NAMALWA (cell line): ENCODE results near the gene PSAT1.
A peak's percentile ranks its signal among the peaks of the same experiment; 100 is the strongest.

Source experiments
- DNase-seq: peaks from one replicate; pipeline ENCODE4 v3.0.0-alpha.2; 2015; ENCODE audit warnings: low spot score

PSAT1 gene

DNA sequence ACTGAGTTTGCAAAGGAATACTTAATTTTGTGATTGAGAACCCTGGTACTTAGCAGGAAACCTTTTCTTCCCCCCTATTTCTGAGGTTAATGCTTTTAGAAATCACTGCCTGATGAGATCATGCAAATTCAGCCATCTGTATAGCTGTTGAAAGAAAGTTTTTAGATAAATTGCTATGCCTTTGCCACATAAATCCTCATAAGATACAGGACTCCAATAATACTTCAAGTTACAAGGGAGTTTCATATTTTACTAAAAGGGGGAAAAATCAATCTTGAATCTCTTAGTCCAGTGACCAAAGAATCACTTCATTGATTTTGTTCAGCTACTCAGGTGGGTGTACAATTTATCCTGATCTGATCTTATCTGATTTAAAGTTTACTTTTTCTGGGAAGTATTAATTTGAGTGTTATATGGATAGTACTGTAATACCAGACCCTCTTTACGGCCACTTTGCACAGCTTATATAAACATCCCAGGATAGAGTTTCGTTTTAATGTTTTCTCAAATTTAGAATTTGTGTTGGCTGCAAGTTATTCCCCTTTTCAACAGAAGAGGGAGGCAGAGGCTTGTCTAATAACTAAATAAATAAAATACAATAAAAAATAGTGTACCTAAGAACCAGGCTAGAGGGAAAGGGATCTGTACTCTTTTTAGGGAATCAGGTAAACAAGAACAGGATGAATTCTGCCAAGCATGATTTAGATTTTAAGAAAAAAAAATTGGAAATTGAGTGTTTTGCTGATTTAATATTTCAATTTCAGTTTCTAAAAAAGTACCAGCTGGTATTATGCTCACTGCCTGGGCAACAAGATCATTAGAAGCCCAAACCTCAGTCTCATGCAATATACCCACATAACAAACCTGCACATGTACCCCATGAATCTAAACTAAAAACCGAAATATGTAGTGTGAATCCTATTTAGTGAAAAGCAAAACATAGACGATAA is 69.1 kb downstream of the PSAT1 start:
- peak; percentile 39 for DNase-seq

DNA sequence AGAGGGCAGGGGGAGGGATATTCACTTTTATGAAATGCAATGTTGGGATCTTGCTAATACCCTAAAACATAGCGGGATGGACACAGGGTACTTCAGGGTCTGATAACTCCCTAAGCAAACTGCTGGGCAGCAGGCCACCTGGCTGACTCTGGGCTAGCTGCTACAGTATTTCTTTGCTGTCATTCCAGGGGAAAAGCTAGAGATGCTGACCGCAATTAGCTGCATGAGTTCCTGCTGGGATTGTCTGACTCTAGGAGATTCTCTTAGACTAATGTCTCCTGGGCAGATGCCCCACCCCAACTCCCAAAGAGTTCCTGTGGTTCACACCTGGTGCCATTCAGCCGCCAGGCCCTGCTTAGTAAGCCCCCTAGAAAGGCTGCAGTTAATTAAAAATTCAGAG is 69.9 kb downstream of the PSAT1 start:
- no peak for DNase-seq

DNA sequence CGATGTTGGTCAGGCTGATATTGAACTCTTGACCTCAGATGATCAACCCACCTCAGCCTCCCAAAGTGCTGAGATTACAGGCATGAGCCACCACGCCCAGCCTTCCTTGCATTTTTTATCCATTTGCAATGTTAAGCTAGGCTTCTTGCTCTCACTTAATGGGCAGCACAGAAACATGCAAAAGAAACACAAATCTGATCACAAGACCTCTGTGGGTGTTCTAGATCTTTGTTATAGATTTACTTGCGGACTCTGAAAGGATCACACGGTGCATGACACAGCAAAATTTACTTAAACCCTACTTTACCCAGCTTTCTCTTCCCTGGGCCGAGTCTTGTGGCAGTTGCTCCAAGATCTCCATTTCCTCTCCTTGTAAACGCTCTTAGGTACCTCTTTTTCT is 71.3 kb downstream of the PSAT1 start:
- DNase-seq, result no peak

DNA sequence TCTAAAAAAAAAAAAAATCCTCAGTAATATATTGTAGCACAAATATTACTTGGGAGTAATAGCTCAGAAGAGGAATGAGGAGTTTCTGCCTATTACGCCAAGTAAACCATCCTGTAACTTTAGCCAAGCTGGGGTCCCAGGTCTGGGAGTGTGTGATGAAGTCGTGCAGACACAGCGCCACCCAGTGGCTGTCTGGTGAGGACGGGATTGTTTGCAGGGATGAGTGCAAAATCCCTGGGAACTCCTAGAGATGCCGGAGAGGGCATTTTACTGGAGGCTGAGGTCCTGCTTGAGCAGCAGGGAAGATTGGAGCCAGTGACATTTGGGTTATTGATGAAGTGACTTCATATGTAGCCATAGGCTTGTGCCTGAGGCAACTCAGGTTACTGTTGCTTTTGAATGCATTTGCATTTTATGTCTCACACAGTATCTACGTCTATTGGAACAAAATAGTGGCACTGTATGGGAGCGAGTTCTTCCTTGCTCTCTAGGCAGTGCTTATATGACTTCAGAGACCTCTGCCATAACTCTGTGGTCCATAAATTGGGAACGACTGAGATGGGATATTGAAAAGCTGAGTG is 72.8 kb downstream of the PSAT1 start:
- peak; percentile 58 for DNase-seq

DNA sequence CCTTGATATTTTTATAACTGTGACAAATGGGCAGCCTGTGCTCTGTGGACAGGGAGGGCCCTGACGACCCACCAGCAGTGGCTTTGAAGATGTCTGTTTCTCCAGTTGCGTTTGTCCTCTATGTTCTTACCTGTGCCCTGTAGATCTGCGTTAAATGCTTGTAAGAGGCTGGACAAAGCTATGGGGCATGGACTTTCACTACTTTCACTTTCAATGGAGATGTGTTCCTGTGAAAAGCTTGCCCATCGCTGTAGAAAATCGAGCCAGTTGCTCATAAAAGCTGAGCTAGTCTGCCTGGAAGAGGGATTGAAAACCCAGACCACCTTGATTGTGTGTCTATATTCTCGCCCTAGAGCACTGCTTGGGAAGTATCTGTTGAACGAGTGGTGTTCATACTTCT is 74.1 kb downstream of the PSAT1 start:
- no peak for DNase-seq

DNA sequence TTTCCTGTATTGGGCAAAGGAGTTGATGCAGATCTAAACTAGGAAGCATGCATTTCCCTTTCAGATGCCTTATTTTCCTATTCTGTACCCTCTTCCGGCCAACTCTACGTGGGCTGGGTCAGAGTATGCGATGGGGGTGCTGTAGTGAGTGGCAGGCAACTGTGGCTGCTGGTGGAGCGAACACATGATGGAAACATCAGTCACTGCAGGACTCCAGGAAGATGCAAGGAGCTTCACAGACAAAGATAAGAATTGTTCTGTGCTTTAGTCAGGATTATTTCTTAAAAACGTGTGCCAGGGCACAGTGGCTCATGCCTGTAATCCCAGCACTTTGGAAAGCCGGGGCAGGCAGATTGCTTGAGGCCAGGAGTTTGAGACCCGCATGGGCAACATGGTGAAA is 75.1 kb downstream of the PSAT1 start:
- DNase-seq, result no peak
